ENCODE measurements around the gene MRPL17. TPM values are rescaled to one million over a fixed set of nuclear protein-coding genes. Genes with fewer than 3 reads are reported as not detected.

The MRPL17 gene
- total RNA-seq, 1 experiment from 2014 or later: 75.0 TPM

DNA sequence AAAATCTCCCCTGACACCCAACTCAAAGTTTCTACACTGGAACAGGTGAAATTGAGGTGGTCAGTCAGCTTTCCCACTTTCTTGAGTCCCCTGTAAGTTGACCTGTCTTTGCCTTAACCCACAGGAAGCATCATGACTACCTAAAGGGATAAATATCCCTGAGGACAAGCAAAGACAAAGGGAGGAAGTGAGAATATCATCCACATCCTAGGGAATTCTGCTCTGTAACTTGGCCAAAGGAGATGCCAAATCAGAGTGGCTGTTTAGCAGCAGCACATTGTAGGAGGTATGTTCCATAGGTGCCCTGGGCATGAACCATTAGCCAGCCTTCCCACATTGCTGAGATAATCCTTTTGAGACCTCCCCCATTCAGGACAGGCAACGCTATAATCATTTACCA lies 40.9 kb upstream of the MRPL17 start:
- Histone ChIP-seq H4K20me1 (ENCODE audit: insufficient read depth) (no peaks in the 10 kb centered on the region), H3K27ac (ENCODE audit: low read depth, low read length) (no peak overlapping the region), H3K9me2 (ENCODE audit: insufficient read depth) (no peaks in the 10 kb centered on the region), H3K4me2 (ENCODE audit: low read length) (no peak overlapping the region), H3K9me3 (ENCODE audit: control insufficient read depth in 1 of 2, insufficient read depth in 1 of 2, low read depth in 1 of 2, low read length in 2 of 2) (no peaks in the 10 kb centered on the region), H3K79me2 (ENCODE audit: insufficient read depth, low read length) (no peaks in the 10 kb centered on the region), H3K9ac (ENCODE audit: low read length) (no peak overlapping the region), H3K27me3 (ENCODE audit: insufficient read depth, low read length) (peaks cover 79% of the 10 kb centered on the region), H3K4me1 (ENCODE audit: control insufficient read depth in 1 of 2, insufficient read depth in 2 of 2, low read length in 2 of 2) (no peaks in the 10 kb centered on the region), H3K4me3 (replicated peaks in 1 of 2; ENCODE audit: low read depth in 1 of 2, low read length in 2 of 2) (no peak overlapping the region), H3K36me3 (ENCODE audit: control insufficient read depth in 1 of 2, insufficient read depth in 2 of 2, low read length in 2 of 2) (no peaks in the 10 kb centered on the region), H2AFZ (ENCODE audit: low read depth, low read length, poor library complexity, severe bottlenecking) (no peak overlapping the region)
- TF ChIP-seq ZFX (IDR thresholded peaks at IDR 0.05) (no peak), TCF7L2 (IDR thresholded peaks at IDR 0.05; ENCODE audit: borderline replicate concordance, extremely low read depth, insufficient read depth, insufficient read length) (no peak), ZBTB33 (IDR thresholded peaks at IDR 0.05; ENCODE audit: extremely low read depth, insufficient replicate concordance, low read length) (no peak), ZNF274 (IDR thresholded peaks at IDR 0.05; ENCODE audit: low read depth, low read length) (no peak), SRF (IDR thresholded peaks at IDR 0.05; ENCODE audit: low read depth) (no peak), MAX (IDR thresholded peaks at IDR 0.05) (no peak), JUND (IDR thresholded peaks at IDR 0.05) (no peak), EZH2 (IDR thresholded peaks at IDR 0.05) (no peak), CBX3 (IDR thresholded peaks at IDR 0.05; ENCODE audit: low read depth) (no peak), EGR1 (IDR thresholded peaks at IDR 0.05; ENCODE audit: low read depth) (no peak), POLR2A (IDR thresholded peaks at IDR 0.05; ENCODE audit: borderline replicate concordance, extremely low read depth, insufficient read depth, insufficient read length) (no peak)
- TF ChIP-seq, protein P1, sequence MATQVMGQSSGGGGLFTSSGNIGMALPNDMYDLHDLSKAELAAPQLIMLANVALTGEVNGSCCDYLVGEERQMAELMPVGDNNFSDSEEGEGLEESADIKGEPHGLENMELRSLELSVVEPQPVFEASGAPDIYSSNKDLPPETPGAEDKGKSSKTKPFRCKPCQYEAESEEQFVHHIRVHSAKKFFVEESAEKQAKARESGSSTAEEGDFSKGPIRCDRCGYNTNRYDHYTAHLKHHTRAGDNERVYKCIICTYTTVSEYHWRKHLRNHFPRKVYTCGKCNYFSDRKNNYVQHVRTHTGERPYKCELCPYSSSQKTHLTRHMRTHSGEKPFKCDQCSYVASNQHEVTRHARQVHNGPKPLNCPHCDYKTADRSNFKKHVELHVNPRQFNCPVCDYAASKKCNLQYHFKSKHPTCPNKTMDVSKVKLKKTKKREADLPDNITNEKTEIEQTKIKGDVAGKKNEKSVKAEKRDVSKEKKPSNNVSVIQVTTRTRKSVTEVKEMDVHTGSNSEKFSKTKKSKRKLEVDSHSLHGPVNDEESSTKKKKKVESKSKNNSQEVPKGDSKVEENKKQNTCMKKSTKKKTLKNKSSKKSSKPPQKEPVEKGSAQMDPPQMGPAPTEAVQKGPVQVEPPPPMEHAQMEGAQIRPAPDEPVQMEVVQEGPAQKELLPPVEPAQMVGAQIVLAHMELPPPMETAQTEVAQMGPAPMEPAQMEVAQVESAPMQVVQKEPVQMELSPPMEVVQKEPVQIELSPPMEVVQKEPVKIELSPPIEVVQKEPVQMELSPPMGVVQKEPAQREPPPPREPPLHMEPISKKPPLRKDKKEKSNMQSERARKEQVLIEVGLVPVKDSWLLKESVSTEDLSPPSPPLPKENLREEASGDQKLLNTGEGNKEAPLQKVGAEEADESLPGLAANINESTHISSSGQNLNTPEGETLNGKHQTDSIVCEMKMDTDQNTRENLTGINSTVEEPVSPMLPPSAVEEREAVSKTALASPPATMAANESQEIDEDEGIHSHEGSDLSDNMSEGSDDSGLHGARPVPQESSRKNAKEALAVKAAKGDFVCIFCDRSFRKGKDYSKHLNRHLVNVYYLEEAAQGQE (IDR thresholded peaks at IDR 0.05; ENCODE audit: low read depth): no peak
- TF ChIP-seq, protein P2, sequence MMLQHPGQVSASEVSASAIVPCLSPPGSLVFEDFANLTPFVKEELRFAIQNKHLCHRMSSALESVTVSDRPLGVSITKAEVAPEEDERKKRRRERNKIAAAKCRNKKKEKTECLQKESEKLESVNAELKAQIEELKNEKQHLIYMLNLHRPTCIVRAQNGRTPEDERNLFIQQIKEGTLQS (IDR thresholded peaks at IDR 0.05): no peak
- CTCF ChIA-PET: no interaction called here
- POLR2A ChIA-PET: no interaction called here
- no peak for ATAC-seq
- intact Hi-C loops (cut with micrococcal nuclease): no loop called here
- no peak for DNase-seq (ENCODE audit: low read depth, low spot score)
- RAD21 ChIA-PET (ENCODE audit: low non-redundant PET in 1 of 2, low total read pairs in 2 of 2, uncharacterized antibody in 2 of 2, unreplicated experiment in 2 of 2): no interaction called here
- no TSS peak for BruUV-seq (replicated peaks)
